ENCODE measurements around the gene TEDC1. TPM values are rescaled to one million over a fixed set of nuclear protein-coding genes. Genes with fewer than 3 reads are reported as not detected.

Gene TEDC1
- total RNA-seq, 1 donor: 7.3 TPM

- DNase-seq (ENCODE audit: low read depth): no peak
- no peak for TF ChIP-seq CTCF (IDR thresholded peaks at IDR 0.05; ENCODE audit: insufficient read depth, low read depth, low read length)
- H3K4me3 ChIP-seq (ENCODE audit: low read depth, low read length): no peak overlapping the region
Observed at GRCh38 chr14:105499256-105500035, 8.4 kb downstream of the TEDC1 start.

- no peak for DNase-seq (ENCODE audit: low read depth)
- no peak for TF ChIP-seq CTCF (IDR thresholded peaks at IDR 0.05; ENCODE audit: insufficient read depth, low read depth, low read length)
- no peak overlapping the region for H3K4me3 ChIP-seq (ENCODE audit: low read depth, low read length)
Observed at GRCh38 chr14:105500036-105500725, 9.1 kb downstream of the TEDC1 start.

- TF ChIP-seq CTCF (IDR thresholded peaks at IDR 0.05; ENCODE audit: insufficient read depth, low read depth, low read length): no peak
- no peak overlapping the region for H3K4me3 ChIP-seq (ENCODE audit: low read depth, low read length)
- DNase-seq (ENCODE audit: low read depth): no peak
Observed at GRCh38 chr14:105500726-105501101, 9.7 kb downstream of the TEDC1 start.

- no peak for DNase-seq (ENCODE audit: low read depth)
Observed at GRCh38 chr14:105501504-105502291, 10.7 kb downstream of the TEDC1 start.

GRCh38 chr14:105502446-105503295 lies 11.6 kb downstream of the TEDC1 start:
- TF ChIP-seq CTCF (IDR thresholded peaks at IDR 0.05; ENCODE audit: insufficient read depth, low read depth, low read length): no peak
- H3K4me3 ChIP-seq (ENCODE audit: low read depth, low read length): no peak overlapping the region
- DNase-seq (ENCODE audit: low read depth): no peak

More at GRCh38 chr14:105501504-105502291, 10.7 kb downstream of the TEDC1 start:
- H3K4me3 ChIP-seq (ENCODE audit: low read depth, low read length): no peak overlapping the region
- TF ChIP-seq CTCF (IDR thresholded peaks at IDR 0.05; ENCODE audit: insufficient read depth, low read depth, low read length): no peak

GRCh38 chr14:105503296-105503640 lies 12.2 kb downstream of the TEDC1 start:
- no peak for DNase-seq (ENCODE audit: low read depth)
- no peak for TF ChIP-seq CTCF (IDR thresholded peaks at IDR 0.05; ENCODE audit: insufficient read depth, low read depth, low read length)
- no peak overlapping the region for H3K4me3 ChIP-seq (ENCODE audit: low read depth, low read length)

Measured in fibroblast of villous mesenchyme (primary cell).